8988T (cell line): ENCODE measurements around the gene TMEM42.
A peak's percentile ranks its signal among the peaks of the same experiment; 100 is the strongest.

Experiments used
- DNase-seq: peaks from one replicate; pipeline ENCODE4 v3.0.0; 2011

Gene TMEM42

DNA sequence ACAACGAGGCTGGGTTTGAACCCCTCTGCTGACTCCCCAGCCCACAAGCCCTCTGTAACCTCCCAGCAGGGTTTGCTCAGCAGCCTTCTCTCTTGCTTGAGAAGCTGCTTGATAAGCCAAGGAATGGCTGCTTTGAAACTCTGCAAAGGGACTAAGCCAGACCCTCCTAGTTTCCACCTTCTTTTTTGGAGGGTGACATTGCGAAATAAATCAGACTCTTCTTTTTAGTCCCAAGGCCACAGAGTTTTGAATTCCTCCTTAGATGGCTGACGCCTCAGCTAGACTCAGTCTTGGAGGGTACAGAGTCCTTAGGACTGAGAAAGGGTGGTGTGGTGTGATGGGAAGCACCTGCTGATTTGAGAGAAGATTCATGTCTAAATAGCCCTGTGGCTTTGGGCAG, 13.9 kb downstream of the TMEM42 start:
- DNase-seq: no peak

DNA sequence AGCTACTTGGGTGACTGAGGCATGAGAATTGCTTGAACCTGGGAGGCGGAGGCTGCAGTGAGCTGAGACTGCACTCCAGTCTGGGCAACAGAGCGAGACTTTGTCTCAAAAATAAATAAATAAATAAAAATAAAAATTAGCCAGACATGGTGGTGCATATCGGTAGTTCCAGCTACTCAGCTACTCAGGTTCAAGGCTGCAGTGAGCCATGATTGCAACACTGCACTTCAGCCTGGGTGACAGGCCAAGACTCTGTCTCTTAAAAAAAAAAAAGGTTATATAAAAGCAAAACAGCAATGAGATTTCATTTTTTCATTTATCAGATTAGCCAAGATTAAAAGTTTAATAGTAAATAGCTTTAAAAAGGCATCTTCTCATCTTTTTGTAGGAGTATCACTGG, 15.6 kb downstream of the TMEM42 start:
- no peak for DNase-seq

DNA sequence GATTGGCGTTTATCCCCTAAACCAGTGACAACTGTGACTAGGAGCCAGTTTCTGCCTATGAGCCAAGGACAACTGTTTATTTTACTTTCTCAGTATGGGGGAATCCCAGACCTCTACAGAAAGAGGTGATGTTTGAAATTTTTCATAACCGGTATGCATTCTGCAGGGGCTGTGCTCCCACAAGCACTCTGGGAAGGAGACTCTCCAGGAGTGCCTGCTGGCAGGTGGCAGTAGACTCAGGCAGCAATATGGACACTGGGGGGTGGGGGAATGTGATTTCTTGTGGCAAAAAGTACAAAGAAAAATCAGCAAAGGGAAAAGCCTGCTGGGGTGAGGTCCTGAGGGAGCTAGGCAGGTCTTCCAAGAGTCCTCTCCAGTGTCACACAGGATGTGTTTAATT, 18.6 kb downstream of the TMEM42 start:
- no peak for DNase-seq

DNA sequence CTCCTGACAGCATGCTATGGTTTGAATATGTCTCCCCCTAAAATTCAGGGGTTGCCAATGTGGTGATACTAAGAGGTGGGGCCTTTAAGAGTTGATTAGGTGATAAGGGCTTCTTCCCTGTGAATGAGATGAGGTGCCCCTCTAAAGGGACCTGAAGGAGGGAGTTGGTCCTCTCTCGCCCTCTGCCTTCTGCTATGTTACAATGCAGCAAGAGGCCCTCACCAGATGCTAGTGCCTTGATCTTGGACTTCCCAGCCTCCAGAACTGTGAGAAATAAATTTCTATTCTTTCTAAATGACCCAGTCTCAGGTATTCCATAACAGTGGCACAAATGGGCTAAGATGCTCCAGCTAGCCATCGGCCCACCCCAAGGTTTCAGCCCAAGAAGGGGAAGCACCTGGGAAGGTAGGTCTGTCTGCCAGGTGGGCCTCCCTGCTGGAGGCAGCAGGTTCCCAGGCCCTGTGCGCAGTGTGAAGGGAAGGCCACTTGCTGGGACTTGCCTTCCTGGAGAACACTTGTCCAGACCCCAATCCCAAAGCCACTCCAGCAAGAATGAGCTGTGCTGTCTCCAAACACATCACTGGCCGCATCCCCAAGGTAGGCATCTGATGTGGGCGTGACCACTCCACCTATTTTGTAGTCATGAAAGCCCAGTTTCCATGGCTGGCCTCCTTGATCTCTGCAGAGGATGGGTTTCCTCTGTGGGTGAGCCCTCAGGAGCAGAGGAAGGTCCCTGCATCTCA, 21.7 kb downstream of the TMEM42 start:
- DNase-seq: no peak

DNA sequence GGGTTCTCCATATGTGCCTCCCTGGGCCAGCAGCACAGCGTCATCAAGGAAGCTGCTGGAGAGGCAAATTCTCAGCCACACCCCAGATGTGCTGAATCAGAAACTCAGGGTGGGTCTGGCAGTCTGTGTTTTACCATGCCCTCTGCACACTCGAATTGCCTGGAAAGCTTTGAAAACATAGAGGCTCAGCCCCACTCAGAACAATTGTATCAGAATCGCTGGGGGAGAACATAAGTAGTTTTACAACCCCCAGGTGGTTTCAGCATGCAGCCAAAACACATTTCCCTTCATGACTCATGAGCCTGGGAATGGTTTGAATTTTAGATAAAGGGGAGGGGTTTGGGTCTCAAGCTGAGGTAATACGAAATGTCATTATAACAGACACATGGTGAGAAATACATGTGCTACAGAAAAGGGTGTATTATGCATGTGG, 22.3 kb downstream of the TMEM42 start:
- DNase-seq: peak; percentile 38

DNA sequence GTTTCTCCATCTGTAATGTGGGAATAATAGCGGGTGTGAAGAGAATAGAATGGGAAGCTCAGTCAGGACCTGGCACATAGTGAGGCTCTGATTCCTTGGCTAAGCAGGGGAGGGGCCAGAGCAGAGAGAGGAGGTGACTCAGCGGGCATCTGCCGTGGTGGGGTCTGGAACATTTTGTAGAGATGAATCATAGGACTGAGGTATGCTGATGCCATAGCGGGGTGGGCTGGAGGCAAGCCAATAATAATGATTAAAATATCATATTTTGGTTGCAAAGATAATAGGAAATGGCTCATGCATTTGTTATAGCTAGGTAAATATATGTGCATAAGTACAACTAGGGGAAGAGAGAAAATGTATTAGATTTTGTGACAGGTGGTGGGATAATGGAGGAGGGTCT, 23.9 kb downstream of the TMEM42 start:
- peak; percentile 81 for DNase-seq

DNA sequence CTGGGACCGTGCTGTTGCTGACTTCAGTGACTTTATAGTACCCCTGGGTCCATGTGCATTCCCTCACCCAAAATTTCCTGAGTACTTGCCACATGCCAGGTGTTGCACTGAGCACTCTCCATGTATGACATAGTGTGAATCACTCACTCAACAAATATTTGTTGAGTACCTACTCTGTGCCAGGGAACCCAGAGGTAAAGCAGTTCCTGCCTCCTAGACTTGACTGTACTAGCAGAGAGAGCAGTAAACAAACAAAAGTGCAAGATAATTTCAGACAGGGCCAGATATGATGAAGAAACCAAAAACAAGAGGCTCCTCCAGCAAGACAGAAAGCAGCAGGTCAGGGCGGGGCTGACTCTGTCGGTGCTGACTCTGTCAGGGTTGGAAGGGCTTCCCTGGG, 24.8 kb downstream of the TMEM42 start:
- DNase-seq: no peak

DNA sequence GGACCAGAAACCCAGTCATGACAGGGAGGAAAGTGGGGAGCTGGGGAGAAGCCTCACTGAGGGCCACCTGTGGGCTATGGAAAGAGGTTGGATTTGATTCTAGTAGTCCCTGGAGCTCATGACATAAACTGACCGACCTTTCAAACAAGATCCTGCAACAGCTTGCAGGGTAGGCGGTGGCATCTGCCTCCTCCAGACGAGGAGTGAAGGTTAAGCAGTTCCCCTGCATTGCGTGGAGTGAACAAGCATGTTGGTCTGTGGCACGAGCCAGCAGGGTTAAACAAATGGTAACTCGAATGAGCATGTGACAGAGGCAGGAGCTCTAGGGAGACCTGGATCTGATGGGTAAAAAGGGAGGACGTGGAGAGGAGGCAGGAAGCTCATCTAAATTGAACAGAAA, 25.4 kb downstream of the TMEM42 start:
- DNase-seq: no peak

DNA sequence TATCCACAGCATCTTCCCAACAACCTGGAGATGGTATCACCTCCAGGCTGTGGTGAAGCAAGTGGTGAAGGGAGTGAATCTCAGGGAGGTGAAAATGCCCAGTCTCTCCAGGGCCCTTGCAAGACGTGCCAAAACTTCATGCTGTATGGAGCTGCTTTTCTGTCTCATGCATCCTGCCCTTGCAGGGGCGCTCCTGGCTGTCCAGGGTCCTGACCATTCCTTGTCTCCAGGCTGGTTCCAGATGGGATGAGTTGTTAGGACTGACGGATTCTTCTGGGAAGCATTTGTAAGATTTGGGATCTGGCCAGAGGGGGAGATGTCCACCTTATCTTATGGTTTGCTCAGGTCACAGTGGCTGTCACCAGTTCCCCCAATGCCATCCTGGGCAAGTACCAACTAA, 28.5 kb downstream of the TMEM42 start:
- no peak for DNase-seq

DNA sequence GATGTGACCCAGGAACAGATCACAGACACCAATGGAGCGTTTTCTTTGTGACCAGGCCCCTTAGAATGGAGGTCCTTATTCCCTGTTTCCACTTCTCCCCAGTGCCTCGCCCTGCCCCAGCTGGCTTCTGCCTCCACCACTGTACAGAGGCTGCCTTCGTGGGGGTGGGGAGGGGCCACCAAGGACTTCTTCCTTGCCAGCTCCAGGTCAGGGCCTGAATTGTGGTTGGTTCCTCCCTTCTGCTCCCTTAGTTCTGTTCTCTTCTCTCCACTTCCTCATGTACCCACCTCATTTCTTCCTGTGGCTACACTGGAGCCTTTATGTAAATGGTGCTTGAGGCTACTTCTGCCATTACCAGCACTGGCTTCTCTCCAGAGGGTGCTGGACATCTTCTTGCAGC, 29.1 kb downstream of the TMEM42 start:
- DNase-seq: no peak

DNA sequence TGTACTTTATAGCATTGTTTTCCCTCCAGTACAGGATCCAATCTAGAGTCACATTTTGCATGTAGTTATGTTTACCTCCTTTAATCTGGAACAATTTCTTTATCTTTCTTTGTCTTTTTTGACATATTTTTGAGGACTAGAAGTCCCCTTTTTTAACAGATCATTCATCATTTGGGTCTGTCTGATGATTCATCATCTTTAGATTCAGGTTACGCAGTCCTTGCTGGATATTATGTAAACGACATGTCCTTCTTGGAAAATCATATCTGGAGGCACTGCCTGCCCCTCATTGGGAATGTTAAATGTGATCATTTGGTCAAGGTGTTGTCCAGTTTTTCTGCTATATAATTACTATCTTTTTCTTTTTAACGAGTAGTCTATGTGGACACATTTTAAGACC, 31.0 kb downstream of the TMEM42 start:
- DNase-seq: no peak

DNA sequence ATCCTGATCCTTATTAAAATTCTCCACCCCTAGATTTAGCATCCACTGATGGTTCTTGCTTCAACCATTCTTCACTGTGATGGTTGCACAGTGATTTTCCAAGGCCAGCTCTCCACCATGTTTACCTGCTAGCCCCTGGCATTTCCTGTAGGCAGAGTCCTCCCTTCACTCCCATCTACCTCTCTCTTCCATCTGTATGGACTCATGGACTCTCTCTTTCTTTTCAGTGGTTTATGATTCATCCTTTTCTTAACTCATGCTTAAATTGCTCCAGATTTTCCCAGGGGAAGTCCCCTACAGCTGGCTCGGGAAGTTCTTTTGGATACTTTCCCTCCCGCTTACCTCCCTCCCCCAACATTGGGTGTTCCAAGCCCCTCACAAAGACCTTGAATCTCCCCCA, 31.4 kb downstream of the TMEM42 start:
- DNase-seq: no peak

DNA sequence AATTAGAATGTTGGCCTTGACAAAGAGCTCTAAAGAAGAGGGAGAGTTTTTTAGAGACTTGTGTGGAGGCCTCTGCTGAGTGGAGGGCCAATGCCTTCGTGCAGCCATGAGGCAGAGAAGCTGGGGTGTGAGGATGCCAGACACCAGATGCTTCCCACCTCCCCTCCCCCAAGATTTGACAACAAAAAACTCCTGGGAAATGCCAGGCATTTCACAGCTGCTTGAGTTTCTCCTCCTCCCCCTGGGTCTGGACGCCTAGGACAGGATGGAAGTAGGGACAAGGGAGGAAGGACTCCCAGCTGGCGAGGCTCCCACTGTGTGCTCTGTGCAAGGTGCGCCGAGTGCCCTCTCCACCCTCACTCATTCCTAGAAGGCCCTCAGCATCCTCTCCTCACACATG, 32.8 kb downstream of the TMEM42 start:
- DNase-seq: no peak

DNA sequence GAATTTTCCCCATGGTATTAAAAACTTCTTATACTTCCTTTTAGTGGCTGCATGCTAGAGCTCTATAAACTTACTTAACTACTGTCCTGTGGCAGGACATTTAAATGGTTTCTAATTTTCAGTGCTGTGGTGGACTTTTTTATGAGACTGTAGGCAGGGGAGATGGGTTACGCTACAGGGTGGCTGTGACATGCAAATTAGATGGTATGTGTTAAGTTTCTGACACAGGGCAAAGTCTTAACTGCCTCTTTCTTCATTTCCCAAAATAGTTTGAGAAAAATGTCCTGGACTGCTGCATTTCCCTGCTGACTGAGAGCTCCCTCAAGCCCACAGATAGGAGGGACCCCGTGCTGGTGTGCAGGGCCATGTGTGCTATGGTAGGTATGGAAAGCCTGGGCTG, 34.7 kb downstream of the TMEM42 start:
- no peak for DNase-seq

DNA sequence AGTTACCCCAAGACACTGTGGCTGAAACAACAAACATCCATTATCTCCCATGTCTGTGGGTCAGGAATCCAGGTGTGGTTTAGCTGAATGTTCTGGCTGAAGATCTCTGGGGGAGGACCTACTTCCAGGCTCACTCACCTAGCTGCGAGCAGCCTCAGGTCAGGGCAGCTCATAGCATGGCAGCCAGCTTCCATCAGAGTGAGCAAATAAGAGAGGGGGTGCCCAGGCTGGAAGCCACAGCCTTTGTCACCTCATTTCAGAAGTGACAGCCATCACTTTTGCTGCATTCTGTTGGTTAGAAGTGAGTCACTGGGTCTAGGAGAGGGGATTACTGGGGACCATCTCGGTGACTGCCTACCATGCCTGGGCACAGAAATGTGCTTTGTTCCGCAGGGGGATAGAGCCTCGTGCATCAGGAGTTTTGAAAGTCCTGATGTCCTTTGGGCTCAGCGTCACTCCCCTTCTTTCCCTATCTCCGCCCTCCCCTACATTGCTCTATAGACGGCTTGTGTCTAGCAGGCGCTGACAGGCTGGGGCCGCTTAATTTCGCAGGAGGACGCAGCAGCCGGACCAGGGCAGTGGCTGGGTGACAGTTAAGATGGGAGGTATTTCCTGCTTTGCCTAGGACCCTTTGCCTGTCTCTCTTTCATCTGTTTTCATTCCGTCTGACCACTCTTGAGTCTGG, 38.1 kb downstream of the TMEM42 start:
- no peak for DNase-seq

DNA sequence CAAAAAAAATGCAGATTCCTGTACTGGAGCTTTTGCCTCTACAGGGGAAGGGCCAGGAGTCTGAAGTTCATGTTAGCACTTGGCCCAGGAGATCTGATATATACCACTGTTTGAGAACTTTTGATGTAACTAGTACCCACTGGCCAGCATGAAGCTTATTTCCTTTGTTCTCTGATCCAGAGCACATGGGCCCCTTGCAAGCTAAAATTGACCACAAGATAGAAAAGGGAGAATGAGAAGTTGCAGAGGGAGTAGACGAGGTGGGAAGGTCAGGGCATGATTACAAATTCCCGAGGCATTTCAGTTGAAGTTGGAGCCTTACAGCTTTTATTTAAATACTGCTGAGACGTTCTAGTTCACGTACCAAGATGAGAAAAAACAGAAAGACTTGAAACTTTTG, 40.9 kb downstream of the TMEM42 start:
- DNase-seq: no peak

DNA sequence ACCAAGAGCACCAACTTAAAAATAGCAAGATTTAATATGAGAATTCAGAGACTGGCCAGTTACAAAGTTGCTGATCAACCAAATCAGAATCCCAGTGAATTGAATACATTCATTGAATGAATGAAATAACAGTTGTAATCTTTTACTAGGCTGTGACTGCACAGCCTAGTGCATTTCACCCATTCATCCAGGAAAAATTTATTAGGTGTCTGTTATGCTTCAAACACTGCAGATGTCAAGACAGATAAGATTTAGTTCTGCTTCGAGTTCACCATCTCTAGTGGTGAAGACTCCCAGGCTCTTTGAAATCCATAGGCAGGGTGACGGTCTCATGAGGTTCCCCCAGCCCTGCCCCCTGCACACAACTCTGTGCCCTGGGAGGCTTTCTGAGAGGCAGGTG, 41.6 kb downstream of the TMEM42 start:
- no peak for DNase-seq

DNA sequence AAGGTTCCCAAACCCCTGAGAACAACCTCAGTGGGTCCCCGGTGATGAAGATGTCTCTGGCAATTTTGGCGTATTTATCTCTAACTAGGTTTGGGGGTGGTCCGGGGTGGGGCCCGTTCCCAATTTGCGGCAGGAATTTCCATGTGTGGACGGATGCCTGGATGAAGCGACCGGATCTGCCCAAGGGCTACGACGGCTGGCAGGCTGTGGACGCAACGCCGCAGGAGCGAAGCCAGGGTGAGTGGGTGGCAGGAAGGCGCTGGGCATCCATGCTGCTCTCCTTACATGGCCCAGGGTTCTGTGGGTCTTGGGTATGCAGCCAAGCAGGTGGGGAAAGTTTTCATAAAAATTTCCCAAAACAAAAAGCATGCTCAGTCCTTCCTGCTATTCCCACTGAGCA, 42.0 kb downstream of the TMEM42 start:
- no peak for DNase-seq

DNA sequence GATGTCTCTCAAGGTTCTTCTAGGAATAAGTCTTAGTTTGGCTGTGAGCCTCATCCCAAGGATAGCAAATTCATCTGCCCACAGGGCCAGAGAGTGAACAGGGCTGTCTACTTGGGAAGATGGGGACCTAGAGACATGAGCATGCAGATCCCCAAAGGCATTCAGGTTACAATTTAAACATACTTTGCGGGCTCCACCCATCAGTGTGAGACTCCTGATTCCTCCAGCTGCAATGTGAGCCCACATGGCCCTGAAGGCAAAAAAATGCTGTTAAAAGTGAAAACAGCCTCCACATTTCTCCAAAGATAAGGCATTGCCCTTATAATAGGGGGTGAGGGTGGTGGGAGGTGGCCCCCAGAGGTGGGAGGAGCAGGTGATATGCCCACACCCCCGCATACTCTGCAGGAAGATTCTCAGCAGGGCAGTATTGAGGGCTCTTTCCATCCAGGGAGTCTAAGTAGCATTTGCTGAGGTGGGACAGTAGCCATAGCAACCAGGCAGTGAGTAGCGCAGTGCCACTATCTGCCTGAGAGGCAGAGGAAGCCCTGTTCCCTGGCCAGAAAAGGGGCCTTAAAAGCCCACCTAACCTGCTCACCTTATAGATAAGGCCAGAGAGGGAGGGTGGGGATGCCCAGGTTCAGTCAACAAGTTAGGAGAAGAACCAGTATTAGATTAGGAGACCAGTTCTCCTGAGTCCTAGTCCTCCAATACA, 43.9 kb downstream of the TMEM42 start:
- no peak for DNase-seq

DNA sequence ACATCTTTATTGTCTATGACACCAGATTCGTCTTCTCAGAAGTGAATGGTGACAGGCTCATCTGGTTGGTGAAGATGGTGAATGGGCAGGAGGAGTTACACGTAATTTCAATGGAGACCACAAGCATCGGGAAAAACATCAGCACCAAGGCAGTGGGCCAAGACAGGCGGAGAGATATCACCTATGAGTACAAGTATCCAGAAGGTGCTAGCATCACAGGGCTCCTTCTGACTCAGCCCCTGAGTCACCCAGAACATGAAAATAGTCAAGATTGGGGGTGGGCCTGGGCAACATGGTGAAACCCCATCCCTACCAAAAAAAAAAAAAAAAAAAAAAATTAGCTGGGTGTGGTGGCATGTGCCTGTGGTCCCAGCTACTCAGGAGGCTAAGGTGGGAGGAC, 45.3 kb downstream of the TMEM42 start:
- no peak for DNase-seq

DNA sequence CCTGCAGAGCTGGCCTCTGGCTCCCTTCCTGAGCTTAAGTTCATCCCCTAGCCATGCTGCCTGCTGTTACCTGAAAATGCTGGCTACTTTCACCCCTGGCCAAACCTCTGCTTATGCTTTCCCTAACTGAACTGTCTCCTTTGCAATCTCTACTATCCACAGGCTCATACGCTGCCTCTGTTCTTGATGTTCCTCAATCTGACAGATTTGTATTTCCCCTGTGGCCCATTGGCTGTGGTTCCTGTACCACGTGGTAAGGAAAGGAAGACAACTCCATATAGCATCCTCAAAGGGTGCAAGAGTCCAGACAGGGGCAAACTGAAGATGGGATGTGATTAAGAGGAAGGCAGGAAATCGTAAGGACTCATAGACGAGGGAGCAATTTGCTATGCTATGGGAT, 45.9 kb downstream of the TMEM42 start:
- DNase-seq: no peak

DNA sequence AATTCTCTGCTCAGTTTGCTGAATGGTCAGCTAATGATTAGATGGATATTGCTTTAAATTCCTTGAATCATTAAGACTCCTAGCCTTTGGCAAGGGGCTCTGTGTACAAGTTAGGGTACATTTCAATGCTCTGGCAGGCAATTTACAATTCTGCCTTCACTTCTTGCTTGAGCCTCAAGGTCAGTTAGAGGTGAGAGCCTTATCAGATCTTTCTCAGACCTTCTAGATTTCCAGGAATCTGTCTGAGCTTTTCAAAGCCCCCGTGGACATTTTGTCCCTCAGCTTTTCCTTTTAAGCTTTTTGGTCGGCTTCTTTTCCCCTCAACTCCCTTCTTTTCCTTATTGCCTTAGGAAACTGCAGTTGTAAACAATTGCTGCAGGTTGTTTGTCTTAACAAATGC, 47.4 kb downstream of the TMEM42 start:
- DNase-seq: no peak

DNA sequence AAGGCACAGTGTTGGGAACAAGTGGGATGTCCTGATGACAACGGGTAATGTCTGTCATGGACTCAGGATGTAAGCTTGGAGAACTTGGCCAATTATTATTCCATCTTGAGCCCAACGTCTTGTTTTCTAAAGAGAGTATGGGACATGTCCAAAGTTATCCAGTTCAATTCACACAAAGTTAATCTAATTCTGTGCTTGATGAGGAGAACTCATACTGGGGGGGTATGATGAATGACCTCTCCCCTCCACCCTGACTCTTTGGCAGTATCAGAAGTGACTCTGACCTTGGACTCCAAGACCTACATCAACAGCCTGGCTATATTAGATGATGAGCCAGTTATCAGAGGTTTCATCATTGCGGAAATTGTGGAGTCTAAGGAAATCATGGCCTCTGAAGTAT, 49.0 kb downstream of the TMEM42 start:
- no peak for DNase-seq

DNA sequence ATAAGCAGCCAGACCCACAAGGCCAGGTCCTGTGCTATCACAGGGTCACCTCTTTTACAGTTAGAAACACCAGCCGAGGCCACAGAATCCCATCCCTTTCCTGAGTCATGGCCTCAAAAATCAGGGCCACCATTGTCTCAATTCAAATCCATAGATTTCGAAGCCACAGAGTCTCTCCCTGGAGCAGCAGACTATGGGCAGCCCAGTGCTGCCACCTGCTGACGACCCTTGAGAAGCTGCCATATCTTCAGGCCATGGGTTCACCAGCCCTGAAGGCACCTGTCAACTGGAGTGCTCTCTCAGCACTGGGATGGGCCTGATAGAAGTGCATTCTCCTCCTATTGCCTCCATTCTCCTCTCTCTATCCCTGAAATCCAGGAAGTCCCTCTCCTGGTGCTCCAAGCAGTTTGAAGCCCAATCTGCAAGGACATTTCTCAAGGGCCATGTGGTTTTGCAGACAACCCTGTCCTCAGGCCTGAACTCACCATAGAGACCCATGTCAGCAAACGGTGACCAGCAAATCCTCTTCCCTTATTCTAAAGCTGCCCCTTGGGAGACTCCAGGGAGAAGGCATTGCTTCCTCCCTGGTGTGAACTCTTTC, 52.3 kb downstream of the TMEM42 start:
- DNase-seq: peak; percentile 79
